Measurements from ENCODE around the gene VWC2L. TPM values are rescaled to one million over a fixed set of nuclear protein-coding genes. Genes with fewer than 3 reads are reported as not detected.

Gene VWC2L
- total RNA-seq, 6 experiments from 2014 or later = not detected

GRCh38 chr2:214558341-214558740, 147.5 kb downstream of the VWC2L start:
- no peaks in the 10 kb centered on the region for H3K27me3 ChIP-seq
- intact Hi-C loops (cut with DNase I) = no loop called here
- no peak overlapping the region for H3K27ac ChIP-seq
- H3K9me3 ChIP-seq = no peaks in the 10 kb centered on the region
- H3K36me3 ChIP-seq = no peaks in the 10 kb centered on the region
- DNase-seq (no peak), ATAC-seq (no peak)
- no peaks in the 10 kb centered on the region for H3K4me1 ChIP-seq
- WGBS (ENCODE audit: insufficient coverage, low coverage, low lambda C conversion rate, missing lambda C conversion rate) = 69% methylated on average over 1 of the region's 1 CpG
- H3K4me3 ChIP-seq = no peak overlapping the region
- TF ChIP-seq POLR2A (IDR thresholded peaks at IDR 0.05) = no peak

GRCh38 chr2:214560176-214560575, 149.3 kb downstream of the VWC2L start:
- ATAC-seq = no peak

DNA sequence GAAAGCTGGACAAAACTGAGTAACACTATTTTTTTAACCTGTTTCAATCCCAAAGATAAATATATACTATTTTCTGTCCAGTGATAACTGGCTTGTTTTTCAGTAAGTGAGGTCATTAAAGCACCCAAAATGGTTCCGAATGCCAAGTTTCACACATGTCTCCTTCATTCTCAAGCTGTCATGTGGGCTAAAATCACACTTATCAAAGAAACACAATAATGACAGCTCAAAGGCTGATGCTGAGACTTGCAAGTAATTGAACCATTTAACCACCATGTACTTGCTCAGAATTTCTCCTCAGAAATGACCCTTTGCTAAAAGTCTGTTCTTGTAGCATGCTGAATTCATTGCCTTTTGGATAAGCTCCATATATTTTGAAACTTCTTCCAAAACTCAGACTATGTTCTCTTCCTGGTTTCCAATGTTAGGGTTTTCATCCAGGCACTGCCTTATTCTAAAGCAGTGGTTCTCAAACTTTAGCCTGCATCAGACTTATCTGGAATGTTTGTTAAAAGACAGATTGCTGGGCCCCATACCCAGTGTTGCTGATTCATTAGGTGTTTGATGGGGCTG, 149.8 kb downstream of the VWC2L start:
- intact Hi-C loops (cut with DNase I) = no loop called here
- H3K27ac ChIP-seq = no peak overlapping the region
- no peaks in the 10 kb centered on the region for H3K27me3 ChIP-seq
- no peaks in the 10 kb centered on the region for H3K9me3 ChIP-seq
- no peaks in the 10 kb centered on the region for H3K36me3 ChIP-seq
- ATAC-seq = no peak
- no peak for DNase-seq
- no peak overlapping the region for H3K4me3 ChIP-seq
- WGBS (ENCODE audit: insufficient coverage, low coverage, low lambda C conversion rate, missing lambda C conversion rate) = 50% methylated on average over 1 of the region's 1 CpG
- TF ChIP-seq POLR2A (IDR thresholded peaks at IDR 0.05) = no peak
- TF ChIP-seq, protein P1, sequence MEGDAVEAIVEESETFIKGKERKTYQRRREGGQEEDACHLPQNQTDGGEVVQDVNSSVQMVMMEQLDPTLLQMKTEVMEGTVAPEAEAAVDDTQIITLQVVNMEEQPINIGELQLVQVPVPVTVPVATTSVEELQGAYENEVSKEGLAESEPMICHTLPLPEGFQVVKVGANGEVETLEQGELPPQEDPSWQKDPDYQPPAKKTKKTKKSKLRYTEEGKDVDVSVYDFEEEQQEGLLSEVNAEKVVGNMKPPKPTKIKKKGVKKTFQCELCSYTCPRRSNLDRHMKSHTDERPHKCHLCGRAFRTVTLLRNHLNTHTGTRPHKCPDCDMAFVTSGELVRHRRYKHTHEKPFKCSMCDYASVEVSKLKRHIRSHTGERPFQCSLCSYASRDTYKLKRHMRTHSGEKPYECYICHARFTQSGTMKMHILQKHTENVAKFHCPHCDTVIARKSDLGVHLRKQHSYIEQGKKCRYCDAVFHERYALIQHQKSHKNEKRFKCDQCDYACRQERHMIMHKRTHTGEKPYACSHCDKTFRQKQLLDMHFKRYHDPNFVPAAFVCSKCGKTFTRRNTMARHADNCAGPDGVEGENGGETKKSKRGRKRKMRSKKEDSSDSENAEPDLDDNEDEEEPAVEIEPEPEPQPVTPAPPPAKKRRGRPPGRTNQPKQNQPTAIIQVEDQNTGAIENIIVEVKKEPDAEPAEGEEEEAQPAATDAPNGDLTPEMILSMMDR (IDR thresholded peaks at IDR 0.05) = no peak
- H3K4me1 ChIP-seq = no peaks in the 10 kb centered on the region

More at GRCh38 chr2:214560176-214560575, 149.3 kb downstream of the VWC2L start:
- Histone ChIP-seq H3K4me1 (no peaks in the 10 kb centered on the region), H3K27ac (no peak overlapping the region), H3K36me3 (no peaks in the 10 kb centered on the region), H3K27me3 (no peaks in the 10 kb centered on the region), H3K4me3 (no peak overlapping the region), H3K9me3 (no peaks in the 10 kb centered on the region)
- DNase-seq = no peak
- intact Hi-C loops (cut with DNase I) = no loop called here
- TF ChIP-seq, protein P1 (IDR thresholded peaks at IDR 0.05) = no peak
- TF ChIP-seq POLR2A (IDR thresholded peaks at IDR 0.05) = no peak
- 46% methylated on average over 4 of the region's 4 CpGs for WGBS (ENCODE audit: insufficient coverage, low coverage, low lambda C conversion rate, missing lambda C conversion rate)

GRCh38 chr2:214565246-214565645, 154.4 kb downstream of the VWC2L start:
- 24% methylated on average over 1 of the region's 1 CpG for WGBS (ENCODE audit: insufficient coverage, low coverage, low lambda C conversion rate, missing lambda C conversion rate)
- no peak overlapping the region for H3K4me3 ChIP-seq
- no peak for DNase-seq
- H3K27ac ChIP-seq = no peak overlapping the region
- H3K4me1 ChIP-seq = no peaks in the 10 kb centered on the region
- no peaks in the 10 kb centered on the region for H3K9me3 ChIP-seq
- H3K27me3 ChIP-seq = no peaks in the 10 kb centered on the region
- intact Hi-C loops (cut with DNase I) = no loop called here
- no peaks in the 10 kb centered on the region for H3K36me3 ChIP-seq
- ATAC-seq = no peak
- no peak for TF ChIP-seq POLR2A (IDR thresholded peaks at IDR 0.05)
- TF ChIP-seq, protein P1 (IDR thresholded peaks at IDR 0.05) = no peak

DNA sequence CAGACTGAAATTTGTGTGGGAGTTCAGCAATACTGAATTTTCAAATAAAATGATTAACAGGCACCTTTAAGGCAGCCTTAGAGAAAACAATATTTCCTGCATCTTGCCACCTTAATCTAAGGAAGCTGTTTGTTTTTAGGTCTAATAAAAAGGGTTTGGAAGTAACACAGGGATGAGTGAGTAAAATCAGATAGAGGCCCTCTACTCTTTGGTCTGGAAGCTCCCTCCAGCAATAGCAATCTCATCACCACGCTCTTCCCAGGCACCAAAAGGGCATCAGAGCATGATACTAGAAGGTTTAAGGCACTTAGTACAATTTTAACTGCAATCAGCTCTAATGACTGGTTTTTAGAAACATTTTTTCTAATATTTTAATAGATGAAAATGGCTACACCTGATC, 155.6 kb downstream of the VWC2L start:
- TF ChIP-seq, protein P1 (IDR thresholded peaks at IDR 0.05) = no peak
- no peak for TF ChIP-seq POLR2A (IDR thresholded peaks at IDR 0.05)
- intact Hi-C loops (cut with DNase I) = no loop called here

More for the DNA sequence above, 155.6 kb downstream of the VWC2L start:
- 44% methylated on average over 1 of the region's 1 CpG for whole genome bisulfite sequencing (ENCODE audit: insufficient coverage, low coverage, low lambda C conversion rate, missing lambda C conversion rate)
- Histone ChIP-seq H3K4me3 (no peak overlapping the region), H3K27ac (no peak overlapping the region), H3K36me3 (no peaks in the 10 kb centered on the region), H3K9me3 (no peaks in the 10 kb centered on the region), H3K4me1 (no peaks in the 10 kb centered on the region), H3K27me3 (no peaks in the 10 kb centered on the region)
- ATAC-seq = no peak
- DNase-seq = no peak
